ENCODE measurements around the gene LIPE.

LIPE gene

DNA sequence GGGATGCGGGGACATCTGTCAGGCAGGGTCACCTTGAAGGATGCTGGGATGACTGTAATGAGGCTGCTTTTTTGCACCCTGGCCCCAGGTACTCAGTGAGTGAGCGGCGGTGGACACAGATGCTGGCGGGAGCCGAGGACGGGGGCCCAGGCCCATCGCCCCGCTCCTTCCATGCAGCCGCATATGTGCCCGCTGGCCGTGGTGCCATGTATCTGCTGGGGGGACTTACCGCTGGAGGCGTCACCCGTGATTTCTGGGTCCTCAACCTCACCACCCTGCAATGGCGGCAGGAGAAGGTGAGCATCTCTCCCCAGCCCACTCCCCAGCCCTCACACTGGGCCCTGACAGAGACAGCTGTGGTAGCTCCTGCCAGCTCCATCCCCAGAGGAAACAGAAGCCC is 70.5 kb downstream of the LIPE start:
- DNase-seq = no peak
- Histone ChIP-seq H2AFZ (ENCODE audit: low read depth, low read length) (no peak overlapping the region), H3K79me2 (ENCODE audit: insufficient read depth, low read length) (no peaks in the 10 kb centered on the region), H3K9ac (ENCODE audit: low read depth, low read length) (no peak overlapping the region), H3K4me1 (ENCODE audit: insufficient read depth, low read length) (no peaks in the 10 kb centered on the region), H3K27me3 (ENCODE audit: insufficient read depth, low read length, poor library complexity) (no peaks in the 10 kb centered on the region), H3K4me3 (ENCODE audit: low read depth in 1 of 2, low read length in 2 of 2) (no peak overlapping the region), H3K9me3 (ENCODE audit: insufficient read depth, low read length, severe bottlenecking) (no peaks in the 10 kb centered on the region), H4K20me1 (ENCODE audit: insufficient read depth, low read length) (no peaks in the 10 kb centered on the region), H3K4me2 (ENCODE audit: insufficient read depth, low read length) (no peak overlapping the region), H3K36me3 (ENCODE audit: insufficient read depth, low read length) (peaks cover 45% of the 10 kb centered on the region), H3K27ac (ENCODE audit: low read length) (no peak overlapping the region)
- TF ChIP-seq EZH2 (IDR thresholded peaks at IDR 0.05; ENCODE audit: borderline replicate concordance, low read depth, low read length, severe bottlenecking) (no peak), CTCF (IDR thresholded peaks at IDR 0.05; ENCODE audit: borderline replicate concordance, extremely low read depth, low read length, poor library complexity, severe bottlenecking) (no peak)
- ATAC-seq (ENCODE audit: insufficient read depth, low read depth) = no peak

DNA sequence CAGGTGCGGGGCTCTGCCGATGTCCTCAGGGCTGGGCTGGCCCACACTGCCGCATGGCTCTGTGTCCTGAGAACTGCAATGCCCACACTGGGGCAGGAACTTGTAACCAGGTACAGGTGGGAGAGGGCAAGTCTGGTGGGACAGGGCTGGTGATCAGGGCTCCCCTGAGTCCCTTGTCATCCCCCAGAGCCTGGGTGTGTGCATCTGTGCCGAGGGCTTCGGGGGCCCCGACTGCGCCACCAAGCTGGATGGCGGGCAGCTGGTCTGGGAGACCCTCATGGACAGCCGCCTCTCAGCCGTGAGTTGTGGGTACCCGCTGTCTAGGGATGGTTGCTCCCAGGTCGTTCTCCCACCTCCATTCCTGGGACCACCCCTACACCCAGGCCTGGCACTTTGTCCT is 71.3 kb downstream of the LIPE start:
- H3K4me3 ChIP-seq (ENCODE audit: low read depth in 1 of 2, low read length in 2 of 2) = no peak overlapping the region
- no peak for TF ChIP-seq CTCF (IDR thresholded peaks at IDR 0.05; ENCODE audit: borderline replicate concordance, extremely low read depth, low read length, poor library complexity, severe bottlenecking)
- no peak for TF ChIP-seq EZH2 (IDR thresholded peaks at IDR 0.05; ENCODE audit: borderline replicate concordance, low read depth, low read length, severe bottlenecking)
- no peak overlapping the region for H3K4me2 ChIP-seq (ENCODE audit: insufficient read depth, low read length)
- H3K27ac ChIP-seq (ENCODE audit: low read length) = no peak overlapping the region
- no peak overlapping the region for H2AFZ ChIP-seq (ENCODE audit: low read depth, low read length)
- no peak overlapping the region for H3K9ac ChIP-seq (ENCODE audit: low read depth, low read length)
- no peaks in the 10 kb centered on the region for H3K79me2 ChIP-seq (ENCODE audit: insufficient read depth, low read length)
- H3K9me3 ChIP-seq (ENCODE audit: insufficient read depth, low read length, severe bottlenecking) = no peaks in the 10 kb centered on the region
- no peaks in the 10 kb centered on the region for H3K27me3 ChIP-seq (ENCODE audit: insufficient read depth, low read length, poor library complexity)
- ATAC-seq (ENCODE audit: insufficient read depth, low read depth) (no peak), DNase-seq (no peak)
- H4K20me1 ChIP-seq (ENCODE audit: insufficient read depth, low read length) = no peaks in the 10 kb centered on the region
- H3K4me1 ChIP-seq (ENCODE audit: insufficient read depth, low read length) = no peaks in the 10 kb centered on the region
- H3K36me3 ChIP-seq (ENCODE audit: insufficient read depth, low read length) = peaks cover 50% of the 10 kb centered on the region

GRCh38 chr19:42353341-42354015 is 73.7 kb downstream of the LIPE start:
- H3K4me3 ChIP-seq (ENCODE audit: low read depth in 1 of 2, low read length in 2 of 2) = no peak overlapping the region
- no peak overlapping the region for H3K9ac ChIP-seq (ENCODE audit: low read depth, low read length)
- no peaks in the 10 kb centered on the region for H4K20me1 ChIP-seq (ENCODE audit: insufficient read depth, low read length)
- H3K27me3 ChIP-seq (ENCODE audit: insufficient read depth, low read length, poor library complexity) = no peaks in the 10 kb centered on the region
- H3K36me3 ChIP-seq (ENCODE audit: insufficient read depth, low read length) = peaks cover 48% of the 10 kb centered on the region
- ATAC-seq (ENCODE audit: insufficient read depth, low read depth) (no peak), DNase-seq (no peak)
- H3K79me2 ChIP-seq (ENCODE audit: insufficient read depth, low read length) = no peaks in the 10 kb centered on the region
- no peak overlapping the region for H3K27ac ChIP-seq (ENCODE audit: low read length)
- no peaks in the 10 kb centered on the region for H3K9me3 ChIP-seq (ENCODE audit: insufficient read depth, low read length, severe bottlenecking)
- TF ChIP-seq CTCF (IDR thresholded peaks at IDR 0.05; ENCODE audit: borderline replicate concordance, extremely low read depth, low read length, poor library complexity, severe bottlenecking) (no peak), EZH2 (IDR thresholded peaks at IDR 0.05; ENCODE audit: borderline replicate concordance, low read depth, low read length, severe bottlenecking) (no peak)
- no peak overlapping the region for H3K4me2 ChIP-seq (ENCODE audit: insufficient read depth, low read length)
- H2AFZ ChIP-seq (ENCODE audit: low read depth, low read length) = no peak overlapping the region
- no peaks in the 10 kb centered on the region for H3K4me1 ChIP-seq (ENCODE audit: insufficient read depth, low read length)

Measured in DND-41 (cell line).